ENCODE data around the gene CD160. TPM values are rescaled to one million over a fixed set of nuclear protein-coding genes. Genes with fewer than 3 reads are reported as not detected.
"Not testable (repeated sequence)": the region's sequence is repeated elsewhere in the genome, so short reads cannot be mapped to it uniquely, and the experiment has no call there.

The CD160 gene, protein sequence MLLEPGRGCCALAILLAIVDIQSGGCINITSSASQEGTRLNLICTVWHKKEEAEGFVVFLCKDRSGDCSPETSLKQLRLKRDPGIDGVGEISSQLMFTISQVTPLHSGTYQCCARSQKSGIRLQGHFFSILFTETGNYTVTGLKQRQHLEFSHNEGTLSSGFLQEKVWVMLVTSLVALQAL
- under 1 TPM in 1 of 2 donors, not detected in 1; 0.31 TPM for total RNA-seq
- polyA plus RNA-seq (ENCODE audit: insufficient read depth, low read depth, low replicate concordance): 0.45 TPM
- long read RNA-seq, donor 1: 0 reads
- long read RNA-seq, donor 2: 0 reads

GRCh38 chr1:145719230-145720079 is at the start of gene CD160:
CD160 (plus strand) TSS chr1:145719499; CDS start chr1:145728328, 8,829 bp downstream.
- peaks cover 6% of the 10 kb centered on the region for H3K4me1 ChIP-seq
- 92 to 93% methylated on average over 10 to 12 of the region's 12 CpGs for WGBS, 2 donors
- no peaks in the 10 kb centered on the region for H3K27me3 ChIP-seq
- H3K27ac ChIP-seq: no peak within 1 kb of the TSS
- H3K36me3 ChIP-seq (ENCODE audit: low read depth, missing control alignments): no peaks in the 10 kb centered on the region
- H3K4me3 ChIP-seq: no peak within 1 kb of the TSS
- no peaks in the 10 kb centered on the region for H3K9me3 ChIP-seq
- no peak for DNase-seq
- intact Hi-C loops (cut with DNase I; ENCODE audit: low total_unique reads): no loop called here
- TF ChIP-seq, protein P1, sequence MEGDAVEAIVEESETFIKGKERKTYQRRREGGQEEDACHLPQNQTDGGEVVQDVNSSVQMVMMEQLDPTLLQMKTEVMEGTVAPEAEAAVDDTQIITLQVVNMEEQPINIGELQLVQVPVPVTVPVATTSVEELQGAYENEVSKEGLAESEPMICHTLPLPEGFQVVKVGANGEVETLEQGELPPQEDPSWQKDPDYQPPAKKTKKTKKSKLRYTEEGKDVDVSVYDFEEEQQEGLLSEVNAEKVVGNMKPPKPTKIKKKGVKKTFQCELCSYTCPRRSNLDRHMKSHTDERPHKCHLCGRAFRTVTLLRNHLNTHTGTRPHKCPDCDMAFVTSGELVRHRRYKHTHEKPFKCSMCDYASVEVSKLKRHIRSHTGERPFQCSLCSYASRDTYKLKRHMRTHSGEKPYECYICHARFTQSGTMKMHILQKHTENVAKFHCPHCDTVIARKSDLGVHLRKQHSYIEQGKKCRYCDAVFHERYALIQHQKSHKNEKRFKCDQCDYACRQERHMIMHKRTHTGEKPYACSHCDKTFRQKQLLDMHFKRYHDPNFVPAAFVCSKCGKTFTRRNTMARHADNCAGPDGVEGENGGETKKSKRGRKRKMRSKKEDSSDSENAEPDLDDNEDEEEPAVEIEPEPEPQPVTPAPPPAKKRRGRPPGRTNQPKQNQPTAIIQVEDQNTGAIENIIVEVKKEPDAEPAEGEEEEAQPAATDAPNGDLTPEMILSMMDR (IDR thresholded peaks at IDR 0.05): no peak
- no peak for TF ChIP-seq POLR2A (IDR thresholded peaks at IDR 0.05)

GRCh38 chr1:145670995-145671745 is 48.1 kb upstream of the CD160 start:
- WGBS, 2 donors: 79 to 81% methylated on average over 2 of the region's 3 CpGs
- H3K27me3 ChIP-seq; H3K27ac ChIP-seq; H3K4me1 ChIP-seq; intact Hi-C loops (cut with DNase I; ENCODE audit: low total_unique reads); H3K36me3 ChIP-seq (ENCODE audit: low read depth, missing control alignments); H3K9me3 ChIP-seq; DNase-seq; H3K4me3 ChIP-seq: not testable (repeated sequence)

DNA sequence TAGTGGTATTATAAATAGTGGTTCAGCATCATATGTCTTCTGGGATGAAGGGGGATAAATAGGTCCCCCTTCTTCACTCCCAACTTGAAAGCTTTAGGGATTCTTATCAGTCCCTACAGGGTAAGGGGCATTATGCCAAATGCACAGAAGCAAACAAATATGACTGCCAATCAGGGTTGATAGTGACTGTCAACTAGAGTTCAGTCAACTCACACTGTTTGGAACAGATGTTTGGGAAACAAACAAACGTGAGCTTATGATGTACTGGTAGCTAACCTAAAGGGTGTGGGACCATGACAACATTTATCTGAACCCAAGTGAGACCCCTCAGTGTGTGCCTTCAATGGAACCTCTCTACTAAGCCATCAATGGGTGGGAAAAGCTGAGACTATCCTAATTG is 46.1 kb upstream of the CD160 start:
- H3K27ac ChIP-seq; H3K36me3 ChIP-seq (ENCODE audit: low read depth, missing control alignments); DNase-seq; H3K4me1 ChIP-seq; H3K9me3 ChIP-seq; H3K27me3 ChIP-seq; intact Hi-C loops (cut with DNase I; ENCODE audit: low total_unique reads); H3K4me3 ChIP-seq: not testable (repeated sequence)
- no CpG with 5 or more reads among the region's 1 CpG for WGBS, 2 donors

DNA sequence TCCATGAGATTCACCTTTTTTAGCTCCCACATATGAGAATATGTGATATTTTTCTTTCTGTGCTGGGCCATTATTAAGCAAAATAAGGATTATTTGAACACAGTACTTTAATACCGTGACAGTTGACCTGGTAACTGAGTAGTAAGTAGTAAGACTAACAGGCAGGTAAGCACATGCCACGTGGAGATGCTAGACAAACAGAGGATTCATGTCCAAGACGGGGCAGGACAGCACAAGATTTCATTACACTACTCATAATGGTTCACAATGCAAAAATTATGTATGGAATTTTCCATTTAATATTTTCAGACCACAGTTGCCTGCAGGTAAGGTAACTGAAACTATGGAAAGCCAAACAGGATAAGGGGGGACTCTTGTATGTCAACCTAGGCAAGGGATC is 34.4 kb upstream of the CD160 start:
- H3K27ac ChIP-seq; H3K4me1 ChIP-seq; H3K36me3 ChIP-seq (ENCODE audit: low read depth, missing control alignments); H3K27me3 ChIP-seq; DNase-seq; intact Hi-C loops (cut with DNase I; ENCODE audit: low total_unique reads); H3K9me3 ChIP-seq; H3K4me3 ChIP-seq: not testable (repeated sequence)
- no CpG with 5 or more reads among the region's 3 CpGs for WGBS, 2 donors

- H3K9me3 ChIP-seq; H3K27me3 ChIP-seq; intact Hi-C loops (cut with DNase I; ENCODE audit: low total_unique reads); H3K4me1 ChIP-seq; H3K27ac ChIP-seq; H3K36me3 ChIP-seq (ENCODE audit: low read depth, missing control alignments); DNase-seq; H3K4me3 ChIP-seq: not testable (repeated sequence)
- 88% methylated on average over 1 of the region's 1 CpG; no CpG with 5 or more reads in 1 of the 2 donors for WGBS, 2 donors
Measured at GRCh38 chr1:145686078-145686477, 33.2 kb upstream of the CD160 start.

DNA sequence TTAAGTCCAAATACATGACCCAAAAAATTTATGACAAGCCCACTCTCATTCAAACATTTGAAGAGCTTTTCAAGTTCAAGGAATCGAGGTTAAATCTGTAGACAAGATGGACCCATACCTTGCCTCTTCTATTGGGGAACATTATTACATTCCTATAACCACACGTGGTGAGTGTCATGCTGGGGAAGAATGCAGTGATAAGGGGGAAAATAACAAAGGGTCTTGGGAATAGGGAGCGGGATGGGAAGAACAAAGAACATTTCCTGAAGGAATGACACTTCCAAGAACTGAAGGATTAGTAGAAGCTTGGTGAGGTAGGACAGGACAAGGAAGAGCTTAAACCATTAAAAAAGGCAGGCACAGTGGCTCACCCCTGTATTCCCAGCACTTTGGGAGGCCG is 31.0 kb upstream of the CD160 start:
- intact Hi-C loops (cut with DNase I; ENCODE audit: low total_unique reads): no loop called here
- TF ChIP-seq, protein P1 (IDR thresholded peaks at IDR 0.05): no peak
- no peak for TF ChIP-seq POLR2A (IDR thresholded peaks at IDR 0.05)
- Histone ChIP-seq H3K9me3 (no peaks in the 10 kb centered on the region), H3K36me3 (ENCODE audit: low read depth, missing control alignments) (no peaks in the 10 kb centered on the region), H3K27me3 (no peaks in the 10 kb centered on the region), H3K4me3 (no peak overlapping the region), H3K4me1 (no peaks in the 10 kb centered on the region), H3K27ac (no peak overlapping the region)
- no peak for DNase-seq
- WGBS, 2 donors: 72 to 75% methylated on average over 4 of the region's 4 CpGs

All from testis (tissue), 5 donors.